OCI-LY7 (cell line): Measurements from ENCODE around the gene C17orf113. TPM values are rescaled to one million over a fixed set of nuclear protein-coding genes. Genes with fewer than 3 reads are reported as not detected.

ENCODE experiments used
- Bru-seq: library from RNA; stranded (reverse); fragments of 400-500 nt; gene quantifications from one replicate; lab custom pipeline; 2021; lab: Mats Ljungman, UMichigan
- BruChase-seq, 2 experiments: library from RNA; stranded (reverse); fragments of 400-500 nt; gene quantifications; one replicate each; lab custom pipeline; 2021; lab: Mats Ljungman, UMichigan
- BruUV-seq: library from RNA; stranded (reverse); fragments of 400-500 nt; replicated peaks from 2 replicates; lab custom pipeline; 2021; lab: Mats Ljungman, UMichigan
- CTCF ChIA-PET: fragments of 300-600 bp; sonication (Branson Sonifier 250); formaldehyde crosslinking; loops from one replicate; lab custom pipeline; 2022; ENCODE audit warnings: antibody characterized with exemption; ENCODE audit not compliant: unreplicated experiment; lab: Charles Lee
- POLR2A ChIA-PET: fragments of 300-600 bp; sonication (Branson Sonifier 250); formaldehyde crosslinking; loops from one replicate; lab custom pipeline; 2022; ENCODE audit warnings: antibody characterized with exemption; lab: Charles Lee
- DNase-seq: peaks from one replicate; pipeline ENCODE4 v3.0.0-alpha.2; 2015; ENCODE audit warnings: low spot score
- H2AFZ ChIP-seq: fragments of 200-600 bp; sonication (generic), shearing (Covaris generic); 2 replicates; pipeline ENCODE4 v1.6.1; 2014; ENCODE audit warnings: mild to moderate bottlenecking, antibody characterized with exemption, low read length, moderate library complexity
- H3K27ac ChIP-seq: fragments of 200-600 bp; sonication (generic); 2 replicates; pipeline ENCODE4 v1.5.1; 2014; ENCODE audit warnings: mixed run types, low read depth, mild to moderate bottlenecking, moderate library complexity, low read length, inconsistent platforms; ENCODE audit not compliant: poor library complexity, severe bottlenecking
- H3K36me3 ChIP-seq: fragments of 200-600 bp; sonication (generic); 2 replicates; pipeline ENCODE4 v1.6.1; 2014; ENCODE audit warnings: mild to moderate bottlenecking, antibody characterized with exemption, low read length, moderate library complexity, mixed read lengths; ENCODE audit not compliant: insufficient read depth
- H3K4me1 ChIP-seq: fragments of 200-600 bp; sonication (generic); 2 replicates; pipeline ENCODE4 v1.5.1; 2014; ENCODE audit warnings: mild to moderate bottlenecking, low read length; ENCODE audit not compliant: insufficient read depth, poor library complexity, severe bottlenecking
- H3K4me2 ChIP-seq: fragments of 200-600 bp; sonication (generic); 2 replicates; pipeline ENCODE4 v1.6.1; 2014; ENCODE audit warnings: mild to moderate bottlenecking, low read length
- H3K4me3 ChIP-seq: fragments of 200-600 bp; sonication (generic); 2 replicates; pipeline ENCODE4 v1.5.1; 2014; ENCODE audit warnings: mild to moderate bottlenecking, low read depth, low read length; ENCODE audit not compliant: poor library complexity, severe bottlenecking
- H3K79me2 ChIP-seq: fragments of 200-600 bp; sonication (generic); 2 replicates; pipeline ENCODE4 v1.6.1; 2016; ENCODE audit warnings: low read depth, mild to moderate bottlenecking, low read length, moderate library complexity, mixed read lengths; ENCODE audit not compliant: insufficient read depth
- H3K9me2 ChIP-seq: fragments of 200-600 bp; sonication (generic); 2 replicates; pipeline ENCODE4 v1.6.1; 2016; ENCODE audit warnings: mild to moderate bottlenecking, low read length, mixed read lengths; ENCODE audit not compliant: insufficient read depth
- H3K9me3 ChIP-seq: fragments of 200-600 bp; sonication (generic); 2 replicates; pipeline ENCODE4 v1.6.1; 2014; ENCODE audit warnings: mild to moderate bottlenecking, mixed run types, low read length, mixed read lengths
- H4K20me1 ChIP-seq: fragments of 200-600 bp; sonication (generic); 2 replicates; pipeline ENCODE4 v1.6.1; 2014; ENCODE audit warnings: mild to moderate bottlenecking, antibody characterized with exemption, low read length, moderate library complexity, mixed read lengths; ENCODE audit not compliant: insufficient read depth
- EZH2phosphoT487 ChIP-seq: fragments of 200-600 bp; sonication (generic); IDR thresholded peaks from 2 replicates; pipeline ENCODE4 v1.6.1; 2018; ENCODE audit warnings: low read depth, borderline replicate concordance, mild to moderate bottlenecking, mixed run types, antibody characterized with exemption, low read length, moderate library complexity, mixed read lengths
- intact Hi-C: fragments of 100-400 bp; cut with micrococcal nuclease; formaldehyde crosslinking; loops from one replicate; pipeline ENCODE4 v1.10.0; 2022; ENCODE audit not compliant: unreplicated experiment
- long read RNA-seq: library from polyadenylated mRNA; stranded (forward); transcript quantifications from one replicate; pipeline ENCODE4 v2.0.0, GENCODE V29; 2022
- total RNA-seq, 2 experiments: library from RNA; depleted of rRNA in 1 of 2; stranded (reverse); fragments of >200 nt in 1 of 2; shearing (Covaris generic) in 1 of 2; gene quantifications; 2 replicates each; pipeline ENCODE4 v1.2.3, GENCODE V29; 2014 to 2022
- TF ChIP-seq, protein P1 (sequence below): fragments of 200-600 bp; sonication (generic); conservative IDR thresholded peaks from 2 replicates; pipeline ENCODE4 v1.5.1; 2014; ENCODE audit warnings: mild to moderate bottlenecking, antibody characterized with exemption, low read length, moderate library complexity, mixed read lengths

The C17orf113 gene
- total RNA-seq (2014; rRNA removed; shearing (Covaris generic)) = 0.10 and 0.25 TPM in 2 replicates
- total RNA-seq (2022) = 0.25 TPM in 1 of 2 replicates, not detected in the other
- Bru-seq, nascent RNA = percentile 17 among the genes with signal in this experiment
- BruChase-seq, experiment 1, labeled RNA remaining after a 6-hour chase = percentile 23 among the genes with signal in this experiment
- percentile 15 among the genes with signal in this experiment for BruChase-seq, experiment 2, labeled RNA remaining after a 2-hour chase
- long read RNA-seq = 0 reads

DNA sequence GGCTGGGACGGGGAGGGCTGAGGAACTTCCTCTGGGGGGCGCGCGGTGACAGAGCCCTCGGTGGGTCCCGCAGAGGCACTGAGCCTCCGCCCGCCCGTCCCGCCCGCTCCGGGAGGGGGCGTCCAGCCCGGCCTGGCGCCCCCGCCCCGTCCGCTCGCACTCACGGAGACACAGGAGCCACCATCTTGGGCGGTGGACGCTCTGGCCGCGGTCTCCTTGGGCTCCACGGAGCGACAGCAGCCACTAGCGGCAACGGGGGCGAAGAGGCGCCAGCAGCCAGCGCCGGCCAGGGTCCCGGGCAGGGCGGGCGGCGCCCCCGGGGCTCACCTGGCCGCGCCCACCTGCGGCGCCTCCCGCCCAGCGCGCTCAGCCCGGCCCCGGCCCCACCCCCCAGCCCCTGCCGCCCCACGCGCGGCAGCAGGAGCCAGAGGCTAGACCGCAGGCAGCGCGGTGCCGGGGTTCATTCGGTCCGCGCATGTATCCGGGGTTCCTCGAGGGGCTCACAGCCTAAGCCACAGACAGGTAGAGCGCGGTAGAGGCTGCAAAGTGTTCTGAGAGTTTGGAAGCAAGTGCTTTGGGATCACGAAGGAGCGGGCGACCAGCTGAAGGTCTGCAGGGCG lies at the start of gene C17orf113:
TSS of gene C17orf113 (minus strand) at position 209 of the 620 bp plus-strand sequence. CDS start 7,225 bp downstream, outside the sequence.
- H3K36me3 ChIP-seq = no peaks in the 10 kb centered on the region
- no peak within 1 kb of the TSS for H3K27ac ChIP-seq
- BruUV-seq = no TSS peak
- intact Hi-C loops = no loop called here
- H3K4me1 ChIP-seq = no peaks in the 10 kb centered on the region
- H2AFZ ChIP-seq = no peak within 1 kb of the TSS
- no peaks in the 10 kb centered on the region for H4K20me1 ChIP-seq
- CTCF ChIA-PET = no interaction called here
- H3K79me2 ChIP-seq = no peaks in the 10 kb centered on the region
- H3K9me2 ChIP-seq = no peaks in the 10 kb centered on the region
- H3K9me3 ChIP-seq = no peaks in the 10 kb centered on the region
- TF ChIP-seq EZH2phosphoT487 = no peak
- TF ChIP-seq, protein P1, sequence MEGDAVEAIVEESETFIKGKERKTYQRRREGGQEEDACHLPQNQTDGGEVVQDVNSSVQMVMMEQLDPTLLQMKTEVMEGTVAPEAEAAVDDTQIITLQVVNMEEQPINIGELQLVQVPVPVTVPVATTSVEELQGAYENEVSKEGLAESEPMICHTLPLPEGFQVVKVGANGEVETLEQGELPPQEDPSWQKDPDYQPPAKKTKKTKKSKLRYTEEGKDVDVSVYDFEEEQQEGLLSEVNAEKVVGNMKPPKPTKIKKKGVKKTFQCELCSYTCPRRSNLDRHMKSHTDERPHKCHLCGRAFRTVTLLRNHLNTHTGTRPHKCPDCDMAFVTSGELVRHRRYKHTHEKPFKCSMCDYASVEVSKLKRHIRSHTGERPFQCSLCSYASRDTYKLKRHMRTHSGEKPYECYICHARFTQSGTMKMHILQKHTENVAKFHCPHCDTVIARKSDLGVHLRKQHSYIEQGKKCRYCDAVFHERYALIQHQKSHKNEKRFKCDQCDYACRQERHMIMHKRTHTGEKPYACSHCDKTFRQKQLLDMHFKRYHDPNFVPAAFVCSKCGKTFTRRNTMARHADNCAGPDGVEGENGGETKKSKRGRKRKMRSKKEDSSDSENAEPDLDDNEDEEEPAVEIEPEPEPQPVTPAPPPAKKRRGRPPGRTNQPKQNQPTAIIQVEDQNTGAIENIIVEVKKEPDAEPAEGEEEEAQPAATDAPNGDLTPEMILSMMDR = peak; percentile 37; the same call in 1 of the 2 replicates
- no peak for DNase-seq
- H3K4me3 ChIP-seq = no peak within 1 kb of the TSS
- POLR2A ChIA-PET = no interaction called here
- H3K4me2 ChIP-seq = no peak within 1 kb of the TSS

DNA sequence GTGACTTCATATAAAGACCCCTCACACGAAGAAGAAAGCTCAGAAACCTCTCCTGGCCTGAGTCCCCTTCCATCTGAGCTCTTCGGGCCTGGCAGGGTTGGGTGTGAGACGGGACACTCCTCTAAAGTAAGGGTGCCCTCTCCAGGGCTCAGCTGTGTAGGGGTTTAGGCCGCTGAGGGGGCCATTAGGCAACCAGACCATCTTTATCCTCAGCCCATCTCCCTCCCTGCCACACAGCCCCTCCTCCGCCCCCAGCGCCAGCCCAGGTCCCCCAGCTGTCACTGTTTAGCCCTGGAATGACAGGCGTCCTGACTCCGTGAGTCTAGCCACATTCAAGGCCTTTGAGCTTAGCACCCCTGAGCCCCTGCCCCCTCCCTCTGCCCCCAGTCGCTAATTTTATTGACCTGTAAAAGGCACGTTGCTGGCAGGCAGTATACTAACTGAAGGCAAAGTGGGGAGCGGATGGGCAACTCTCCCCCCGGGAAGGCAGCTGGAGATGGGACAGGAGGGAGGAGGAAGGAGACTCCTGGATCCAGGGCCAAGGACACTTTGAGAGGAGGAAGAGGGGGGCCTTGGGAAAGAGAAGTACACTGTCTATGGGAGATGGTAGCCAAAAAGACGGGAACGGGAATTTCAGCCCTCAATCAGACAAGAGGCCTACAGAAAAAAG lies 48.5 kb upstream of the C17orf113 start:
- no peak for DNase-seq
- H2AFZ ChIP-seq = no peak overlapping the region
- no peak overlapping the region for H3K4me2 ChIP-seq
- peaks cover 14% of the 10 kb centered on the region for H3K4me1 ChIP-seq
- no peak overlapping the region for H3K27ac ChIP-seq
- no TSS peak for BruUV-seq
- no peaks in the 10 kb centered on the region for H3K9me3 ChIP-seq
- H3K79me2 ChIP-seq = no peaks in the 10 kb centered on the region
- ChIA-PET POLR2A (no interaction called here), CTCF (interaction anchor here (0.6 to 1.0 kb wide), 2 partner anchors 19 to 44 kb away, joined by 3 to 7 read pairs; no protein-coding TSS in a partner anchor)
- intact Hi-C loops = loop anchor here (2.0 kb wide), 1 partner anchor 74 kb away; no protein-coding TSS in a partner anchor
- H3K36me3 ChIP-seq = no peaks in the 10 kb centered on the region
- no peaks in the 10 kb centered on the region for H3K9me2 ChIP-seq
- H4K20me1 ChIP-seq = no peaks in the 10 kb centered on the region
- H3K4me3 ChIP-seq = no peak overlapping the region
- TF ChIP-seq EZH2phosphoT487 = no peak
- TF ChIP-seq, protein P1 = no peak
